HG02798 (cell line): Measurements from ENCODE around the gene PHF13.

ENCODE experiments used
- ATAC-seq: cut with Tn5 transposase; IDR thresholded peaks from one replicate; pipeline ENCODE4 v1.9.1; 2021; ENCODE audit warnings: mild to moderate bottlenecking; ENCODE audit not compliant: unreplicated experiment, poor library complexity

The PHF13 gene

DNA sequence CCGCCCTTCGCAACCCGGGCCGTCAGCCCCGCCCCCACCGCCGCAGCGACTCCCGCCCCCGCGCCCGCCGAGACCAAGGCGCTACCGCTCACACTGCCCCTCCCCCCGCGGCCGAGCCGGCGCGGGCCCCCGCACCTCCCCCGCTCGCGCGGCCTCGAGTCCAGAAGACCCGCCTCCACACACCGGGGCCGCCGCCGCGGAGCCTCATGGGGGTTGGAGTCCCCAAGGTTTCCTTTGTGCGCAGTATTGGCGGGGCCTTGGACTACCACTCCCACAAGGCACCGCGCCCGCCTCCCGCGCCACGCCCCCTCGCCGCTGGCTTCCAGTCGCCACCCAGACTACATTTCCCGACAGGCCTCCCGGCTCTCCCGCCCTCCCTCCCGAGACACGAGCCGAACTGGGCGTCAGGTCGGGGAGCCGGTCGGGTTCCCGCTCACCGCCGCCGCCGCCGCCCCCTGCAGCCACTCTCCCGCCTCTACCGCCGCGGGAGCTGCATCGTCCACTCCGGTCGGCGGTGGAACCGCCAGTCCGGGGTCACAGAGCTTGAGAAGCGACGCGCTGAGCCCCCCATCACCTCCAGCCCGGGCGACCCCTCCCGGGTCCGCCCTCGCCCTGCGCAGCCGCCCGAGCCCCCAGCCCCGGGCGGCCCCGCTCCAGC, at the start of gene PHF13:
Gene PHF13, plus strand, starts transcription at position 371 of the 658 bp plus-strand sequence. CDS start 336 bp downstream, outside the sequence.
- ATAC-seq, result peak; percentile 91

GRCh38 chr1:6569033-6569432, 44.5 kb upstream of the PHF13 start:
- no peak for ATAC-seq

- no peak for ATAC-seq
These were observed 43.4 kb upstream of the PHF13 start for GRCh38 chr1:6570100-6570499.

DNA sequence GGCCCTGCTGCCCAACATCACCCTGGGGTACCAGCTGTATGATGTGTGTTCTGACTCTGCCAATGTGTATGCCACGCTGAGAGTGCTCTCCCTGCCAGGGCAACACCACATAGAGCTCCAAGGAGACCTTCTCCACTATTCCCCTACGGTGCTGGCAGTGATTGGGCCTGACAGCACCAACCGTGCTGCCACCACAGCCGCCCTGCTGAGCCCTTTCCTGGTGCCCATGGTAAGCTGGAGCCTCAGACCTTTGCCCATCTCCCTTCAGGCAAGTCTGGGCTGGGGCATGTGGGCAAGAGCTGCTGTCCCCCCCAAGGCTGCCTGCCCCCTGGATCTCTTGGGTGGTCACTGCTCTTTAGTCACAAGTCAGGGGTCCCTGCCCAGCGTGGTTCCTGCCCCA, 42.5 kb upstream of the PHF13 start:
- no peak for ATAC-seq

DNA sequence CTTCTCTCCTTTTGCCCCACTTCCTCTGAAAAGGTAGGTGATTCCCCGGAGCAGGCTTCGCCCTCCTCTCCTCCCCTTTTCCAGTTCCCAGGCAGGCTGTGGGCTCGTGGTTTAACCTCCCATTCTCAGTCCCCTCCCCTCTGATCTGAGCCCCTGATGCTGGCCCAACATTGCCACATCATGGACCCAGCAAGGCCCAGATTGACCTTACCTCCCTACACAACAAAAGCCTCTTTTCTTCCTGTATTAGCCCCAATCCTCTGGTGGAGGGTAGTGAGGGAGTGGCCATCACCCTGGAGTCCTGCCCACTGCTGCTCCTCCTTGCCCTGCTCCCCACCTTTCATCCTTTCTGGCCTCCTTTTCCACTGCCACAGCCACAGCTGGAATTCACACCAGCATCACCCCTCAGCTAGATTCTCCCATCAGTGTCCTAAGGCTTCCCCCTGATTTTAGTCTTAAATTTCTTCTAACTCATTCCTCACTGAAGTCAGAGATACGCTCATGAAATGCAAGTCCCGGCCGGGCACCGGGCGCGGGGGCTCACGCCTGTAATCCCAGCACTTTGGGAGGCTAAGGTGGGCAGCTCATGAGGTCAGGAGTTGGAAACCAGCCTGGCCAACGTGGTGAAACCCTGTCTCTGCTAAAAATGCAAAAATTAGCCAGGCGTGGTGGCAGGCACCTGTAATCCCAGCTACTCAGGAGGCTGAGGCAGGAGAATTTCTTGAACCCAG, 40.7 kb upstream of the PHF13 start:
- ATAC-seq, result no peak

DNA sequence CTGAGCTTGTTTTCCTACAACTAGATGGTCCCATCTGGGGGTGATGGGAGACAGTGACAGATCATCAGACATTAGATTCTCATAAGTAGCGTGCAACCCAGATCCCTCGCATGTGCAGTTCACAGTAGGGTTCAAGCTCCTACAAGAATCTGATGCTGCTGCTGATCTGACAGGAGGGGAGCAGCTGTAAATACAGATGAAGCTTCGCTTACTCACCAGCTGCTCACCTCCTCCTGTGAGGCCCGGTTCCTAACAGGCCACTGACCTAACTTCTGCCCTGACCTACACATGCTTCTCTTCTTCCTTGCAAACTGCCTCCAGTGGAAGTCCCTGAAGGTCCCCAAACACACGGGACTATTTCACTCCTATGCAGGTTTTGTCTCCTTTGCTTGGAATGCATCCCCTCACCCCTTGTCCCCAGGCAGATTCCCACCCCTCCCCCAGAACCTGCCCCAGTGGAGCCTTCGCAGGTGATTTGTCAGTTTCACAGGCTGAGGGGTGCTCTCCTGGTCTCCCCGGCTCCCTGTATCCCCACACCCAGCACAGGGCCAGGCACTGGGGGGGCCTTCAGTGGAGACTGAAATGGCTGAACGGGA, 39.4 kb upstream of the PHF13 start:
- ATAC-seq, result no peak

DNA sequence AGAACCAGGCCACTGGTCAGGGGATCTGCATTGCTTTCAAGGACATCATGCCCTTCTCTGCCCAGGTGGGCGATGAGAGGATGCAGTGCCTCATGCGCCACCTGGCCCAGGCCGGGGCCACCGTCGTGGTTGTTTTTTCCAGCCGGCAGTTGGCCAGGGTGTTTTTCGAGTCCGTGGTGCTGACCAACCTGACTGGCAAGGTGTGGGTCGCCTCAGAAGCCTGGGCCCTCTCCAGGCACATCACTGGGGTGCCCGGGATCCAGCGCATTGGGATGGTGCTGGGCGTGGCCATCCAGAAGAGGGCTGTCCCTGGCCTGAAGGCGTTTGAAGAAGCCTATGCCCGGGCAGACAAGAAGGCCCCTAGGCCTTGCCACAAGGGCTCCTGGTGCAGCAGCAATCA, 38.7 kb upstream of the PHF13 start:
- no peak for ATAC-seq

DNA sequence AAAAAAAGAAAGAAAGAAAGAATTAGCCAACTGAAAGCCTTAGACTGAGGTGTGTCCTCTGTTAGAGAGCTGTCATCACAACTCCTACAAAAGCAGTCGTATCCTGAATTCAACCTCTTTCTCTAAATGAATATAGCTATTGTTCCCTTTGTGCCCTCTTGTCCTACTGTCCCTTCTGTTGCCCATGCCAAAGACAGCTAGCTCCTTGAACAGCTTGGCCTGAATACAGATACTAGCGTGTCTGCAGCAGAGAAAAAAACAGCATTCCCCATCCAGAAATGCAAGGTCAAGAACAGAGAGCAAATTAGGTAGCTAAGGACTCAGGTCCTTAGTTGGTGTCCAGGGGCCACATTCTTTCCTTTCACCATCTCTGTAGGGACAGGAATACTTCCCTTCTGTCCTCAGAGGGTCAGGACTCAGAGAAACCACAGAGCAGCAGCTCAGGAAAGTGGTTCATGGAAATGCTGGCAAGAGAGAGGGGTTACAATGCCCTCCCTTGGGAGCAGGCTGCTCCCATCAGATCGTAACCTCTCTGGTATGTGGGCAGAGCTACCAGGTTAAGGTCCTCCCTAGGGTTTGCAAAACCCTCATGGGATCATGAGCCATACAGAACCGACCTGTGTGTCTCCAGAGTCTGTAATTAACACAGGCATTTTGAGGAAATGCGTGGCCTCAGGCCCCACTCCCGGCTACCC, 35.6 kb upstream of the PHF13 start:
- no peak for ATAC-seq

DNA sequence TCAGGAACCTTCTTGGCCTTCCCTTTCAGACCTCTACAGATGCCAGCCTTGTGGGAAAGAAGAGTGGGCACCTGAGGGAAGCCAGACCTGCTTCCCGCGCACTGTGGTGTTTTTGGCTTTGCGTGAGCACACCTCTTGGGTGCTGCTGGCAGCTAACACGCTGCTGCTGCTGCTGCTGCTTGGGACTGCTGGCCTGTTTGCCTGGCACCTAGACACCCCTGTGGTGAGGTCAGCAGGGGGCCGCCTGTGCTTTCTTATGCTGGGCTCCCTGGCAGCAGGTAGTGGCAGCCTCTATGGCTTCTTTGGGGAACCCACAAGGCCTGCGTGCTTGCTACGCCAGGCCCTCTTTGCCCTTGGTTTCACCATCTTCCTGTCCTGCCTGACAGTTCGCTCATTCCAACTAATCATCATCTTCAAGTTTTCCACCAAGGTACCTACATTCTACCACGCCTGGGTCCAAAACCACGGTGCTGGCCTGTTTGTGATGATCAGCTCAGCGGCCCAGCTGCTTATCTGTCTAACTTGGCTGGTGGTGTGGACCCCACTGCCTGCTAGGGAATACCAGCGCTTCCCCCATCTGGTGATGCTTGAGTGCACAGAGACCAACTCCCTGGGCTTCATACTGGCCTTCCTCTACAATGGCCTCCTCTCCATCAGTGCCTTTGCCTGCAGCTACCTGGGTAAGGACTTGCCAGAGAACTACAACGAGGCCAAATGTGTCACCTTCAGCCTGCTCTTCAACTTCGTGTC, 34.7 kb upstream of the PHF13 start:
- no peak for ATAC-seq

- ATAC-seq, result peak; percentile 94
These were observed 34.0 kb upstream of the PHF13 start, which contains the start of gene ZBTB48 for GRCh38 chr1:6579374-6580118. Gene ZBTB48 (plus strand): TSS chr1:6579994. CDS start chr1:6580610, 616 bp downstream.

DNA sequence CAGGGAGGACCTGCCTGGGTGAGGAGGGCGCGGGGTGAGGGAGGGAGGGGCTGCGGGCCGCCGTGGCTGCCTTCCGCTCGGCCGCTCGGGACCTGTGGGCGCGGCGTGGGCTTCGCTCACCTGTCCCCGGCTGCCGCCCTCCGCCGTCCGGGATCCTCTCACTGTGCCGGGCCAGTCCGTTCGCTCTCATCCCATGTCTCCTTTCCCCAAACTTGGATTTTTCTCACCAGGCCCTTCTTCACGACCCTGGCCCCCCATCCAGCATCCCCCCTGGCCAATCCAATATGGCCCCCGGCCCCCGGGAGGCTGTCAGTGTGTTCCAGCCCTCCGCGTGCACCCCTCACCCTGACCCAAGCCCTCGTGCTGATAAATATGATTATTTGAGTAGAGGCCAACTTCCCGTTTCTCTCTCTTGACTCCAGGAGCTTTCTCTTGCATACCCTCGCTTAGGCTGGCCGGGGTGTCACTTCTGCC, 33.4 kb upstream of the PHF13 start:
- ATAC-seq, result no peak

- ATAC-seq, result no peak
These were observed 32.7 kb upstream of the PHF13 start for GRCh38 chr1:6580593-6581409.

DNA sequence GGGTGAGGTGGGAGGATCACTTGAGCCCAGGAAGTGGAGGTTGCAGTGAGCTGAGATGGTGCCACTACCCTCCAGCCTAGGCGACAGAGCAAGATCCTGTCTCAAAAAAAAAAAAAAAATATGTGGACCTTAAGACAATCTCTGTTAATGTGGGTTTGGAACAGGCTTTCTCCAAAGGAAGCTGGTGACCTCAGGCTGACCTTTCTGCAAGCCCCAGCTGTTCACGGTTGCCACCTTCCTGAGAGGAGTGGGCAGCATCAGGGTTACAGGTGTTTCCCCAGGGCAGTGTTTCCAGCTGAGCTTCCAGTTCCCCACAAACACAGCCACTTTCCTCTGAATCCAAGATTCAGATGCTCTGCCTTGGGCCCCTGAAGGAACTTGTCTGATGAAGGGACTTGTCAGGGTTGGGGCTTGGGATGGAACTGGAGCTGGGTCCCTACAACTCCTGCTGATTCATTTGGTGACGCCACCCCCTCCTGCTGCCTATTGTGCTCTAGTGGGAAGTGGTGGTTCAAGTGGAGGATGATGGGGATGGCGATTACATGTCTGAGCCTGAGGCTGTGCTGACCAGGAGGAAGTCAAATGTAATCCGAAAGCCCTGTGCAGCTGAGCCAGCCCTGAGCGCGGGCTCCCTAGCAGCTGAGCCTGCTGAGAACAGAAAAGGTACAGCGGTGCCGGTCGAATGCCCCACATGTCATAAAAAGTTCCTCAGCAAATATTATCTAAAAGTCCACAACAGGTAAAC, 31.8 kb upstream of the PHF13 start:
- no peak for ATAC-seq

GRCh38 chr1:6582370-6582769, 31.2 kb upstream of the PHF13 start:
- no peak for ATAC-seq

- no peak for ATAC-seq
These were observed 29.1 kb upstream of the PHF13 start for GRCh38 chr1:6584126-6585080.

DNA sequence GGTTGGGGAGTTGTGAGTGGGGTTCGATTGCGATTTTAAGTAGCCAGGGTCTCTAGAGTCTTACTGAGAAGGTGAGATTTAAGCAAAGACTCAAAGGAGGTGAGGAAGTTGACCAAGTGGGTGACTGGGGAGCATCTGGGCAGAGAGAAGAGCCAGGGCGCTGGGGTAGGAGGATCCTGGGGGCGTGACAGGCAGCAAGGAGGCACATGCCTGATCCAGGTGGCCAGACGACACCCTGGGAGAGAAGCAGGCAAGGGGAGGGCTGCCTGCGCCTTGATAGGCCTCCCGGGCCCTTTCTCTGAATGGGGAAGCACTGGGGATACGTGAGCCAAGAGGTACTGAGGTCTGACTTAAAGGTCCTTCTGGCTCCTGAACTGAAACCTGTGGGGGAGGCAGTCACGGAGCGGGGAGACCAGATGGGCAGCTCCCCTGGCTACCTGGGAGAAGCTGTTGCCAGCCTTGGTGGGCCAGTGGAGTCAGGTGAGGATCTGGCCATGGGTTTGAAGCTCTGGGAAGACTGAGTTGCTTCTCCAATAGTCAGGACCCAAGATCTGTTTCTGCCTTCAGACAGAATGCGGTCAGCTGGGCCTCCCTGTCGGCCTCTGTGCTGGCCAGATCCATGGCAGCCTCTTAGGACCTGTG, 28.3 kb upstream of the PHF13 start:
- ATAC-seq, result no peak
